Measurements from ENCODE around the gene TMTC4.

DNA sequence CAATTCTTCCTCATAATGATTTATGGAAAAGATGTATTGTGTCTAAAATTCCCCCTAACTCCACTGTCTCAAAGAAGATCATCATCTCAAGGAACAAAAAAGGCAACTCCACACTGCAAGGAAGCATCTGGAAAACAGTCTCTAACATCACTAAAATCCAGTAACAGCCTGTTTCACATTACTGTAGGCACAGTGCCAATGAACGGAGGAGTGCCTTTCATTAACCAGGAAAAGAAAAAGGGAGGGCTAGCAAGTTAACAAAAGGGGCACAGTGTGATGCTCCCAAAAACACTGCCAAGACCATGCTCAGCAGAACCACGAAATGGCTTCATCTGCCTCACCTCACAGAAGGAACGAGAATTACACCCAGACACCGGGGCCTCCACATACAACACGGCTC lies 8.5 kb downstream of the TMTC4 start:
- TF ChIP-seq, protein P1, sequence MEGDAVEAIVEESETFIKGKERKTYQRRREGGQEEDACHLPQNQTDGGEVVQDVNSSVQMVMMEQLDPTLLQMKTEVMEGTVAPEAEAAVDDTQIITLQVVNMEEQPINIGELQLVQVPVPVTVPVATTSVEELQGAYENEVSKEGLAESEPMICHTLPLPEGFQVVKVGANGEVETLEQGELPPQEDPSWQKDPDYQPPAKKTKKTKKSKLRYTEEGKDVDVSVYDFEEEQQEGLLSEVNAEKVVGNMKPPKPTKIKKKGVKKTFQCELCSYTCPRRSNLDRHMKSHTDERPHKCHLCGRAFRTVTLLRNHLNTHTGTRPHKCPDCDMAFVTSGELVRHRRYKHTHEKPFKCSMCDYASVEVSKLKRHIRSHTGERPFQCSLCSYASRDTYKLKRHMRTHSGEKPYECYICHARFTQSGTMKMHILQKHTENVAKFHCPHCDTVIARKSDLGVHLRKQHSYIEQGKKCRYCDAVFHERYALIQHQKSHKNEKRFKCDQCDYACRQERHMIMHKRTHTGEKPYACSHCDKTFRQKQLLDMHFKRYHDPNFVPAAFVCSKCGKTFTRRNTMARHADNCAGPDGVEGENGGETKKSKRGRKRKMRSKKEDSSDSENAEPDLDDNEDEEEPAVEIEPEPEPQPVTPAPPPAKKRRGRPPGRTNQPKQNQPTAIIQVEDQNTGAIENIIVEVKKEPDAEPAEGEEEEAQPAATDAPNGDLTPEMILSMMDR (conservative IDR thresholded peaks at IDR 0.05; ENCODE audit: low read depth, low read length) = no peak
- TF ChIP-seq EZH2 (IDR thresholded peaks at IDR 0.05; ENCODE audit: low read length, unreplicated experiment) = no peak

Measured in PC-3 (cell line).